Measurements from ENCODE around the gene TSR3. TPM values are rescaled to one million over a fixed set of nuclear protein-coding genes. Genes with fewer than 3 reads are reported as not detected.
A peak's percentile ranks its signal among the peaks of the same experiment; 100 is the strongest.

The TSR3 gene
- total and polyA plus RNA-seq, 2 of the 13 experiments (the other 11 are each of a cell fraction or from before 2014, with no cell fraction given) = 24.2 to 51.0 TPM

GRCh38 chr16:1308977-1309885 lies 42.4 kb downstream of the TSR3 start, which contains the start of gene UBE2I (continued):
- TF ChIP-seq ZNF12 (CRISPR knock-in tag; IDR thresholded peaks at IDR 0.05) (peak; percentile 72; the same call in 1 of the 2 replicates), MXI1 (IDR thresholded peaks at IDR 0.05; ENCODE audit: borderline replicate concordance, low read depth, low read length) (no peak; the same call in 2 of the 3 replicates), LCORL (IDR thresholded peaks at IDR 0.05) (no peak), LCORL (CRISPR knock-in tag; IDR thresholded peaks at IDR 0.05) (no peak), MATR3 (CRISPR knock-in tag; IDR thresholded peaks at IDR 0.05) (no peak), CHD2 (IDR thresholded peaks at IDR 0.05; ENCODE audit: low read depth, low read length) (peak; percentile 38; the same call in 1 of the 2 replicates), MXD1 (CRISPR knock-in tag; IDR thresholded peaks at IDR 0.05) (peak; percentile 86; the same call in 1 of the 2 replicates), ZNF550 (CRISPR knock-in tag; IDR thresholded peaks at IDR 0.05; ENCODE audit: borderline replicate concordance) (no peak; the same call in 1 of the 2 replicates), ZNF747 (CRISPR knock-in tag; IDR thresholded peaks at IDR 0.05; ENCODE audit: borderline replicate concordance) (peak; percentile 64; the same call in 1 of the 2 replicates), ZNF580 (CRISPR knock-in tag; IDR thresholded peaks at IDR 0.05; ENCODE audit: borderline replicate concordance, low read depth) (no peak), HNRNPL (IDR thresholded peaks at IDR 0.05; ENCODE audit: low read depth, low read length) (peak; percentile 77; the same call in 1 of the 2 replicates), NKX3-1 (CRISPR knock-in tag; IDR thresholded peaks at IDR 0.05) (peak; percentile 41; the same call in 1 of the 2 replicates), ZNF629 (CRISPR knock-in tag; conservative IDR thresholded peaks at IDR 0.05) (no peak; the same call in 1 of the 2 replicates), RBFOX2 (IDR thresholded peaks at IDR 0.05; ENCODE audit: low read depth, low read length) (peak; percentile 85)
- TF ChIP-seq, protein P1, sequence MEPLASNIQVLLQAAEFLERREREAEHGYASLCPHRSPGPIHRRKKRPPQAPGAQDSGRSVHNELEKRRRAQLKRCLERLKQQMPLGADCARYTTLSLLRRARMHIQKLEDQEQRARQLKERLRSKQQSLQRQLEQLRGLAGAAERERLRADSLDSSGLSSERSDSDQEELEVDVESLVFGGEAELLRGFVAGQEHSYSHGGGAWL (CRISPR knock-in tag; IDR thresholded peaks at IDR 0.05) = peak; percentile 90
- TF ChIP-seq, protein P2, sequence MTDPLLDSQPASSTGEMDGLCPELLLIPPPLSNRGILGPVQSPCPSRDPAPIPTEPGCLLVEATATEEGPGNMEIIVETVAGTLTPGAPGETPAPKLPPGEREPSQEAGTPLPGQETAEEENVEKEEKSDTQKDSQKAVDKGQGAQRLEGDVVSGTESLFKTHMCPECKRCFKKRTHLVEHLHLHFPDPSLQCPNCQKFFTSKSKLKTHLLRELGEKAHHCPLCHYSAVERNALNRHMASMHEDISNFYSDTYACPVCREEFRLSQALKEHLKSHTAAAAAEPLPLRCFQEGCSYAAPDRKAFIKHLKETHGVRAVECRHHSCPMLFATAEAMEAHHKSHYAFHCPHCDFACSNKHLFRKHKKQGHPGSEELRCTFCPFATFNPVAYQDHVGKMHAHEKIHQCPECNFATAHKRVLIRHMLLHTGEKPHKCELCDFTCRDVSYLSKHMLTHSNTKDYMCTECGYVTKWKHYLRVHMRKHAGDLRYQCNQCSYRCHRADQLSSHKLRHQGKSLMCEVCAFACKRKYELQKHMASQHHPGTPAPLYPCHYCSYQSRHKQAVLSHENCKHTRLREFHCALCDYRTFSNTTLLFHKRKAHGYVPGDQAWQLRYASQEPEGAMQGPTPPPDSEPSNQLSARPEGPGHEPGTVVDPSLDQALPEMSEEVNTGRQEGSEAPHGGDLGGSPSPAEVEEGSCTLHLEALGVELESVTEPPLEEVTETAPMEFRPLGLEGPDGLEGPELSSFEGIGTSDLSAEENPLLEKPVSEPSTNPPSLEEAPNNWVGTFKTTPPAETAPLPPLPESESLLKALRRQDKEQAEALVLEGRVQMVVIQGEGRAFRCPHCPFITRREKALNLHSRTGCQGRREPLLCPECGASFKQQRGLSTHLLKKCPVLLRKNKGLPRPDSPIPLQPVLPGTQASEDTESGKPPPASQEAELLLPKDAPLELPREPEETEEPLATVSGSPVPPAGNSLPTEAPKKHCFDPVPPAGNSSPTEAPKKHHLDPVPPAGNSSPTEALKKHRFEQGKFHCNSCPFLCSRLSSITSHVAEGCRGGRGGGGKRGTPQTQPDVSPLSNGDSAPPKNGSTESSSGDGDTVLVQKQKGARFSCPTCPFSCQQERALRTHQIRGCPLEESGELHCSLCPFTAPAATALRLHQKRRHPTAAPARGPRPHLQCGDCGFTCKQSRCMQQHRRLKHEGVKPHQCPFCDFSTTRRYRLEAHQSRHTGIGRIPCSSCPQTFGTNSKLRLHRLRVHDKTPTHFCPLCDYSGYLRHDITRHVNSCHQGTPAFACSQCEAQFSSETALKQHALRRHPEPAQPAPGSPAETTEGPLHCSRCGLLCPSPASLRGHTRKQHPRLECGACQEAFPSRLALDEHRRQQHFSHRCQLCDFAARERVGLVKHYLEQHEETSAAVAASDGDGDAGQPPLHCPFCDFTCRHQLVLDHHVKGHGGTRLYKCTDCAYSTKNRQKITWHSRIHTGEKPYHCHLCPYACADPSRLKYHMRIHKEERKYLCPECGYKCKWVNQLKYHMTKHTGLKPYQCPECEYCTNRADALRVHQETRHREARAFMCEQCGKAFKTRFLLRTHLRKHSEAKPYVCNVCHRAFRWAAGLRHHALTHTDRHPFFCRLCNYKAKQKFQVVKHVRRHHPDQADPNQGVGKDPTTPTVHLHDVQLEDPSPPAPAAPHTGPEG (CRISPR knock-in tag; IDR thresholded peaks at IDR 0.05) = no peak
- TF ChIP-seq, protein P3, sequence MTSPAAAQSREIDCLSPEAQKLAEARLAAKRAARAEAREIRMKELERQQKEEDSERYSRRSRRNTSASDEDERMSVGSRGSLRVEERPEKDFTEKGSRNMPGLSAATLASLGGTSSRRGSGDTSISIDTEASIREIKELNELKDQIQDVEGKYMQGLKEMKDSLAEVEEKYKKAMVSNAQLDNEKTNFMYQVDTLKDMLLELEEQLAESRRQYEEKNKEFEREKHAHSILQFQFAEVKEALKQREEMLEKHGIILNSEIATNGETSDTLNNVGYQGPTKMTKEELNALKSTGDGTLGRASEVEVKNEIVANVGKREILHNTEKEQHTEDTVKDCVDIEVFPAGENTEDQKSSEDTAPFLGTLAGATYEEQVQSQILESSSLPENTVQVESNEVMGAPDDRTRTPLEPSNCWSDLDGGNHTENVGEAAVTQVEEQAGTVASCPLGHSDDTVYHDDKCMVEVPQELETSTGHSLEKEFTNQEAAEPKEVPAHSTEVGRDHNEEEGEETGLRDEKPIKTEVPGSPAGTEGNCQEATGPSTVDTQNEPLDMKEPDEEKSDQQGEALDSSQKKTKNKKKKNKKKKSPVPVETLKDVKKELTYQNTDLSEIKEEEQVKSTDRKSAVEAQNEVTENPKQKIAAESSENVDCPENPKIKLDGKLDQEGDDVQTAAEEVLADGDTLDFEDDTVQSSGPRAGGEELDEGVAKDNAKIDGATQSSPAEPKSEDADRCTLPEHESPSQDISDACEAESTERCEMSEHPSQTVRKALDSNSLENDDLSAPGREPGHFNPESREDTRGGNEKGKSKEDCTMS (CRISPR knock-in tag; conservative IDR thresholded peaks at IDR 0.05) = no peak
